Measurements from ENCODE around the gene GPM6B.
"Not testable (repeated sequence)": the region's sequence is repeated elsewhere in the genome, so short reads cannot be mapped to it uniquely, and the experiment has no call there.

DNA sequence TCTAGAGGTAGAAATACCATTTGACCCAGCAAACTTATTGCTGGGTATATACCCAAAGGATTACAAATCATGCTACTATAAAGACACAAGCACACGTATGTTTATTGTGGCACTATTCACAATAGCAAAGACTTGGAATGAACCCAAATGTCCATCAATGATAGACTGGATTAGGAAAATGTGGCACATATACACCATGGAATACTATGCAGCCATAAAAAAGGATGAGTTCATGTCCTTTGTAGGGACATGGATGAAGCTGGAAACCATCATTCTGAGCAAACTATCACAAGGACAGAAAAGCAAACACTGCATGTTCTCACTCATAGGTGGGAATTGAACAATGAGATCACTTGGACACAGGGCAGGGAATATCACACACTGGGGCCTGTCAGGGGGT lies 86.4 kb downstream of the GPM6B start:
- not testable (repeated sequence) for TF ChIP-seq RFX5 (IDR thresholded peaks at IDR 0.05; ENCODE audit: low read depth, low read length)
- TF ChIP-seq, protein P1, sequence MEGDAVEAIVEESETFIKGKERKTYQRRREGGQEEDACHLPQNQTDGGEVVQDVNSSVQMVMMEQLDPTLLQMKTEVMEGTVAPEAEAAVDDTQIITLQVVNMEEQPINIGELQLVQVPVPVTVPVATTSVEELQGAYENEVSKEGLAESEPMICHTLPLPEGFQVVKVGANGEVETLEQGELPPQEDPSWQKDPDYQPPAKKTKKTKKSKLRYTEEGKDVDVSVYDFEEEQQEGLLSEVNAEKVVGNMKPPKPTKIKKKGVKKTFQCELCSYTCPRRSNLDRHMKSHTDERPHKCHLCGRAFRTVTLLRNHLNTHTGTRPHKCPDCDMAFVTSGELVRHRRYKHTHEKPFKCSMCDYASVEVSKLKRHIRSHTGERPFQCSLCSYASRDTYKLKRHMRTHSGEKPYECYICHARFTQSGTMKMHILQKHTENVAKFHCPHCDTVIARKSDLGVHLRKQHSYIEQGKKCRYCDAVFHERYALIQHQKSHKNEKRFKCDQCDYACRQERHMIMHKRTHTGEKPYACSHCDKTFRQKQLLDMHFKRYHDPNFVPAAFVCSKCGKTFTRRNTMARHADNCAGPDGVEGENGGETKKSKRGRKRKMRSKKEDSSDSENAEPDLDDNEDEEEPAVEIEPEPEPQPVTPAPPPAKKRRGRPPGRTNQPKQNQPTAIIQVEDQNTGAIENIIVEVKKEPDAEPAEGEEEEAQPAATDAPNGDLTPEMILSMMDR (conservative IDR thresholded peaks at IDR 0.05; ENCODE audit: low read depth, low read length), result not testable (repeated sequence)

Measured in IMR-90 (cell line).